ENCODE results near the gene DYRK2.

The DYRK2 gene

GRCh38 chr12:67646775-67647174 is 1.8 kb upstream of the DYRK2 start:
- no peak for DNase-seq

- no peak for DNase-seq
Measured at GRCh38 chr12:67647181-67647798, 1.3 kb upstream of the DYRK2 start.

- peak; percentile 61 to 64 for DNase-seq
Measured at GRCh38 chr12:67647799-67648520, 585 bp upstream of the DYRK2 start.

- DNase-seq, result no peak
Measured at GRCh38 chr12:67649261-67649569, 670 bp downstream of the DYRK2 start.

GRCh38 chr12:67649570-67650387 is 1.2 kb downstream of the DYRK2 start:
- DNase-seq, result peak; percentile 6 to 37

GRCh38 chr12:67650388-67651131 is 2.0 kb downstream of the DYRK2 start:
- DNase-seq, result peak in 1 of 2 donors; percentile 23

GRCh38 chr12:67651132-67651695 is 2.7 kb downstream of the DYRK2 start:
- peak; percentile 39 to 65 for DNase-seq

- DNase-seq, result no peak
Measured at GRCh38 chr12:67655829-67656228, 7.3 kb downstream of the DYRK2 start.

GRCh38 chr12:67656251-67656650 is 7.7 kb downstream of the DYRK2 start:
- DNase-seq, result no peak

- no peak for DNase-seq
Measured at GRCh38 chr12:67658486-67658885, 9.9 kb downstream of the DYRK2 start.

GRCh38 chr12:67659292-67659691 is 10.7 kb downstream of the DYRK2 start:
- DNase-seq, result no peak

- no peak for DNase-seq
Measured at GRCh38 chr12:67661311-67662021, 12.9 kb downstream of the DYRK2 start.

GRCh38 chr12:67662910-67663538 is 14.5 kb downstream of the DYRK2 start:
- no peak for DNase-seq

- no peak for DNase-seq
Measured at GRCh38 chr12:67664171-67664570, 15.6 kb downstream of the DYRK2 start.

GRCh38 chr12:67665679-67666078 is 17.1 kb downstream of the DYRK2 start:
- no peak for DNase-seq

GRCh38 chr12:67666605-67667004 is 18.1 kb downstream of the DYRK2 start:
- DNase-seq, result no peak

- DNase-seq, result no peak
Measured at GRCh38 chr12:67667276-67668073, 18.9 kb downstream of the DYRK2 start.

- DNase-seq, result no peak
Measured at GRCh38 chr12:67669217-67669933, 20.8 kb downstream of the DYRK2 start.

- DNase-seq, result no peak
Measured at GRCh38 chr12:67669934-67670631, 21.5 kb downstream of the DYRK2 start.
